Neural cell (in vitro differentiated cells): ENCODE data around the gene HUWE1. TPM values are rescaled to one million over a fixed set of nuclear protein-coding genes. Genes with fewer than 3 reads are reported as not detected.

ENCODE experiments used
- H2AFZ ChIP-seq: fragments of 200-600, 300-800 bp; sonication (generic), shearing (Covaris generic); 2 replicates; pipeline ENCODE4 v1.6.0; 2014; ENCODE audit warnings: low read depth, mild to moderate bottlenecking, antibody characterized with exemption, low read length, moderate library complexity
- H3F3A ChIP-seq: fragments of 200-600 bp; shearing (Covaris generic); 2 replicates; pipeline ENCODE4 v1.6.1; 2016; ENCODE audit warnings: mild to moderate bottlenecking, moderate library complexity, mixed read lengths, antibody characterized with exemption, low read length; ENCODE audit not compliant: insufficient read depth, poor library complexity, severe bottlenecking
- H3K27ac ChIP-seq: fragments of 200-600, 300-800 bp; sonication (generic), shearing (Covaris generic); 2 replicates; pipeline ENCODE4 v1.5.1; 2014; ENCODE audit warnings: mild to moderate bottlenecking, low read length, moderate library complexity
- H3K27me3 ChIP-seq: fragments of 300-800, 200-600 bp; sonication (generic), shearing (Covaris generic); 2 replicates; pipeline ENCODE4 v1.6.0; 2014; ENCODE audit warnings: mild to moderate bottlenecking, low read depth, low read length, moderate library complexity; ENCODE audit not compliant: insufficient read depth
- H3K36me3 ChIP-seq: fragments of 300-800, 200-600 bp; sonication (generic), shearing (Covaris generic); 2 replicates; pipeline ENCODE4 v1.5.1; 2014; ENCODE audit warnings: mild to moderate bottlenecking, antibody characterized with exemption, low read length, moderate library complexity; ENCODE audit not compliant: insufficient read depth
- H3K4me2 ChIP-seq: fragments of 300-800, 200-600 bp; sonication (generic), shearing (Covaris generic); 2 replicates; pipeline ENCODE4 v1.6.0; 2014; ENCODE audit warnings: mild to moderate bottlenecking, low read length
- H3K4me3 ChIP-seq: fragments of 300-800, 200-600 bp; sonication (generic), shearing (Covaris generic); 2 replicates; pipeline ENCODE4 v1.5.1; 2014; ENCODE audit warnings: mild to moderate bottlenecking, low read length, moderate library complexity
- H3K79me2 ChIP-seq: fragments of 200-600 bp; shearing (Covaris generic); replicated peaks from 2 replicates; pipeline ENCODE4 v1.6.0; 2014; ENCODE audit warnings: mild to moderate bottlenecking, low read length, moderate library complexity; ENCODE audit not compliant: insufficient read depth
- H3K9ac ChIP-seq: fragments of 300-800, 200-600 bp; sonication (generic), shearing (Covaris generic); 2 replicates; pipeline ENCODE4 v1.6.1; 2016; ENCODE audit warnings: mild to moderate bottlenecking, low read length, mixed read lengths
- H3K9me2 ChIP-seq: fragments of 200-600 bp; shearing (Covaris generic); 2 replicates; pipeline ENCODE4 v1.6.1; 2016; ENCODE audit warnings: mild to moderate bottlenecking, low read length, mixed read lengths; ENCODE audit not compliant: insufficient read depth
- H3K9me3 ChIP-seq: fragments of 200-600, 300-800 bp; sonication (generic), shearing (Covaris generic); 2 replicates; pipeline ENCODE4 v1.6.1; 2016; ENCODE audit warnings: mild to moderate bottlenecking, mixed run types, low read length, moderate library complexity, mixed read lengths
- H4K20me1 ChIP-seq: fragments of 200-600 bp; shearing (Covaris generic); 2 replicates; pipeline ENCODE4 v1.6.1; 2016; ENCODE audit warnings: mild to moderate bottlenecking, mixed run types; ENCODE audit not compliant: insufficient read depth
- CTCF ChIP-seq: fragments of 450-650 bp; IDR thresholded peaks from 2 replicates; pipeline ENCODE4 v1.5.1; 2014; ENCODE audit warnings: antibody characterized with exemption, mild to moderate bottlenecking, moderate library complexity; ENCODE audit not compliant: poor library complexity, severe bottlenecking
- EP300 ChIP-seq: fragments of 450-650 bp; conservative IDR thresholded peaks from 2 replicates; pipeline ENCODE4 v1.6.1; 2014; ENCODE audit warnings: antibody characterized with exemption, mild to moderate bottlenecking, moderate library complexity; ENCODE audit not compliant: poor library complexity, severe bottlenecking
- EZH2 ChIP-seq: fragments of 200-600, 300-800 bp; shearing (Covaris generic), sonication (generic); IDR thresholded peaks from 2 replicates; pipeline ENCODE4 v1.6.1; 2014; ENCODE audit warnings: antibody characterized with exemption, low read length, borderline replicate concordance, mild to moderate bottlenecking; ENCODE audit not compliant: insufficient read depth, poor library complexity, severe bottlenecking
- MXI1 ChIP-seq: fragments of 450-650 bp; conservative IDR thresholded peaks from 2 replicates; pipeline ENCODE4 v1.6.1; 2014; ENCODE audit warnings: antibody characterized with exemption, mild to moderate bottlenecking; ENCODE audit not compliant: poor library complexity, severe bottlenecking
- POLR2AphosphoS5 ChIP-seq: IDR thresholded peaks from 2 replicates; pipeline ENCODE4 v1.6.1; 2012
- RAD21 ChIP-seq: fragments of 450-650 bp; conservative IDR thresholded peaks from 2 replicates; pipeline ENCODE4 v1.6.1; 2014; ENCODE audit warnings: antibody characterized with exemption, mild to moderate bottlenecking, moderate library complexity
- REST ChIP-seq: IDR thresholded peaks from 2 replicates; pipeline ENCODE4 v1.6.1; 2012; ENCODE audit warnings: borderline replicate concordance
- TAF1 ChIP-seq: IDR thresholded peaks from 2 replicates; pipeline ENCODE4 v1.6.1; 2012; ENCODE audit warnings: low read depth
- polyA plus RNA-seq: library from polyadenylated mRNA; depleted of rRNA; stranded (reverse); fragments of >200 nt; gene quantifications from 2 replicates; pipeline ENCODE4 v1.2.3, GENCODE V29; 2014

Gene HUWE1
- polyA plus RNA-seq, 1 donor from 2014 or later = 25.0 TPM

GRCh38 chrX:53684415-53685192 is 1.9 kb downstream of the HUWE1 start:
- H3K79me2 ChIP-seq = peaks cover 32% of the 10 kb centered on the region

GRCh38 chrX:53683556-53684414 is 2.7 kb downstream of the HUWE1 start:
- peaks cover 41% of the 10 kb centered on the region for H3K79me2 ChIP-seq

More at GRCh38 chrX:53684415-53685192, 1.9 kb downstream of the HUWE1 start:
- no peaks in the 10 kb centered on the region for H3K27me3 ChIP-seq
- H3K27ac ChIP-seq = peak overlapping the region; percentile 92
- H3K36me3 ChIP-seq = no peaks in the 10 kb centered on the region
- peak overlapping the region; percentile 81 for H3K4me3 ChIP-seq
- no peaks in the 10 kb centered on the region for H3K9me2 ChIP-seq
- peak overlapping the region; percentile 44 for H3K4me2 ChIP-seq
- no peak for TF ChIP-seq EZH2
- no peak for TF ChIP-seq TAF1
- TF ChIP-seq EP300 = no peak
- peak; percentile 40 for TF ChIP-seq POLR2AphosphoS5
- TF ChIP-seq MXI1 = peak; percentile 41
- peak; percentile 17 for TF ChIP-seq REST
- H2AFZ ChIP-seq = no peak overlapping the region
- no peaks in the 10 kb centered on the region for H4K20me1 ChIP-seq
- peak overlapping the region; percentile 87 for H3K9ac ChIP-seq
- H3F3A ChIP-seq = no peaks in the 10 kb centered on the region
- no peaks in the 10 kb centered on the region for H3K9me3 ChIP-seq

More at GRCh38 chrX:53683556-53684414, 2.7 kb downstream of the HUWE1 start:
- H3K9ac ChIP-seq = peak overlapping the region; percentile 89
- H4K20me1 ChIP-seq = no peaks in the 10 kb centered on the region
- H3K9me2 ChIP-seq = no peaks in the 10 kb centered on the region
- H3F3A ChIP-seq = no peaks in the 10 kb centered on the region
- no peaks in the 10 kb centered on the region for H3K9me3 ChIP-seq
- H3K36me3 ChIP-seq = no peaks in the 10 kb centered on the region
- no peak overlapping the region for H2AFZ ChIP-seq
- no peaks in the 10 kb centered on the region for H3K27me3 ChIP-seq
- peak overlapping the region; percentile 92 for H3K27ac ChIP-seq
- peak; percentile 48 for TF ChIP-seq CTCF
- peak; percentile 32 for TF ChIP-seq REST
- TF ChIP-seq RAD21 = peak; percentile 31
- TF ChIP-seq POLR2AphosphoS5 = peak; percentile 59
- TF ChIP-seq MXI1 = no peak
- peak overlapping the region; percentile 81 for H3K4me3 ChIP-seq
- no peak overlapping the region for H3K4me2 ChIP-seq
